HCT116 (cell line): ENCODE data around the gene CELF1. TPM values are rescaled to one million over a fixed set of nuclear protein-coding genes. Genes with fewer than 3 reads are reported as not detected.

ENCODE experiments used
- ATAC-seq: fragments of 200-7000 bp; cut with Tn5 transposase; 2 replicates; pipeline ENCODE4 v1.9.1; 2020; ENCODE audit warnings: mild to moderate bottlenecking, moderate library complexity
- BruUV-seq: library from RNA; stranded (reverse); fragments of 400-500 nt; replicated peaks from 2 replicates; lab custom pipeline; 2021; lab: Mats Ljungman, UMichigan
- CTCF ChIA-PET: fragments of 300-600 bp; sonication (Branson Sonifier 250); formaldehyde crosslinking; loops from one replicate; lab custom pipeline; 2021; ENCODE audit warnings: antibody characterized with exemption; lab: Charles Lee
- POLR2A ChIA-PET: fragments of 300-600, 350-600 bp; sonication (Branson Sonifier 250); formaldehyde crosslinking; loops from one replicate; lab custom pipeline; 2021; ENCODE audit warnings: antibody characterized with exemption; lab: Charles Lee
- RAD21 ChIA-PET, 2 experiments: fragments of 300-600 bp; sonication (Branson Sonifier 250); formaldehyde crosslinking; loops; one replicate each; lab custom pipeline; 2023; ENCODE audit warnings: low total read pairs in 2 of 2; ENCODE audit not compliant: uncharacterized antibody in 2 of 2, unreplicated experiment in 2 of 2, low non-redundant PET in 1 of 2; lab: Charles Lee
- DNase-seq: peaks from one replicate; pipeline ENCODE4 v3.0.0-alpha.2; 2010; ENCODE audit warnings: low read depth, low spot score
- H2AFZ ChIP-seq: fragments of 200-600 bp; shearing (Covaris generic), sonication (generic); 2 replicates; pipeline ENCODE4 v1.6.1; 2017; ENCODE audit warnings: low read depth, mixed run types, mixed read lengths, antibody characterized with exemption, low read length; ENCODE audit not compliant: poor library complexity, severe bottlenecking
- H3K27ac ChIP-seq: 2 replicates; pipeline ENCODE4 v1.5.1; 2012; ENCODE audit warnings: low read depth, low read length
- H3K27me3 ChIP-seq: fragments of 200-600 bp; sonication (generic); 2 replicates; pipeline ENCODE4 v1.6.1; 2016; ENCODE audit warnings: mixed run types, low read length, mixed read lengths; ENCODE audit not compliant: insufficient read depth
- H3K36me3 ChIP-seq, 2 experiments: fragments of 200-500 bp in 1 of 2; fragments of 200-600 bp in 1 of 2; sonication (Bioruptor generic) in 1 of 2; sonication (generic) in 1 of 2; 2 replicates each; pipeline versions ENCODE4 v1.5.1 to v1.6.1; 2014 to 2016; ENCODE audit warnings: low read length in 2 of 2, inconsistent platforms in 1 of 2, mixed read lengths in 1 of 2, mixed run types in 1 of 2; ENCODE audit not compliant: insufficient read depth in 2 of 2, control insufficient read depth in 1 of 2
- H3K4me1 ChIP-seq, 2 experiments: fragments of 200-600 bp in 1 of 2; sonication (generic) in 1 of 2; 2 replicates each; pipeline versions ENCODE4 v1.5.1 to v1.6.1; 2012 to 2017; ENCODE audit warnings: low read length in 2 of 2, inconsistent platforms in 1 of 2, mild to moderate bottlenecking in 1 of 2, mixed read lengths in 1 of 2, mixed run types in 1 of 2, moderate library complexity in 1 of 2; ENCODE audit not compliant: insufficient read depth in 2 of 2, control insufficient read depth in 1 of 2
- H3K4me2 ChIP-seq: fragments of 200-600 bp; sonication (generic); 2 replicates; pipeline ENCODE4 v1.6.1; 2017; ENCODE audit warnings: mixed run types, low read length, mixed read lengths
- H3K4me3 ChIP-seq, 2 experiments: fragments of 200-600 bp in 1 of 2; sonication (generic) in 1 of 2; replicated peaks in 1 of 2; 2 replicates each; pipeline ENCODE4 v1.5.1; 2011 to 2016; ENCODE audit warnings: low read length in 2 of 2, control low read depth in 1 of 2, low read depth in 1 of 2, mild to moderate bottlenecking in 1 of 2, mixed read lengths in 1 of 2, mixed run types in 1 of 2
- H3K79me2 ChIP-seq: fragments of 200-600 bp; sonication (generic); 2 replicates; pipeline ENCODE4 v1.6.1; 2017; ENCODE audit warnings: mild to moderate bottlenecking, mixed run types, low read length, moderate library complexity, mixed read lengths; ENCODE audit not compliant: insufficient read depth
- H3K9ac ChIP-seq: fragments of 200-600 bp; sonication (generic); 2 replicates; pipeline ENCODE4 v1.6.1; 2016; ENCODE audit warnings: low read length, mixed read lengths
- H3K9me2 ChIP-seq: fragments of 200-600 bp; sonication (generic), shearing (Covaris generic); 2 replicates; pipeline ENCODE4 v1.6.1; 2017; ENCODE audit warnings: mixed run types, mild to moderate bottlenecking, moderate library complexity; ENCODE audit not compliant: insufficient read depth
- H3K9me3 ChIP-seq, 2 experiments: fragments of 200-500 bp in 1 of 2; fragments of 200-600 bp in 1 of 2; sonication (Bioruptor generic) in 1 of 2; sonication (generic) in 1 of 2; 2 replicates each; pipeline ENCODE4 v1.6.1; 2014 to 2017; ENCODE audit warnings: low read length in 2 of 2, mixed read lengths in 2 of 2, inconsistent platforms in 1 of 2, low read depth in 1 of 2, mild to moderate bottlenecking in 1 of 2, mixed run types in 1 of 2, moderate library complexity in 1 of 2; ENCODE audit not compliant: control insufficient read depth in 1 of 2, insufficient read depth in 1 of 2
- H4K20me1 ChIP-seq: fragments of 200-600 bp; sonication (generic), shearing (Covaris generic); 2 replicates; pipeline ENCODE4 v1.6.1; 2017; ENCODE audit warnings: mixed run types, mild to moderate bottlenecking, moderate library complexity; ENCODE audit not compliant: insufficient read depth
- EZH2 ChIP-seq: fragments of 200-600 bp; sonication (generic); IDR thresholded peaks from 2 replicates; pipeline ENCODE4 v1.6.1; 2017; ENCODE audit warnings: antibody characterized with exemption, mixed run types
- FOSL1 ChIP-seq: IDR thresholded peaks from 2 replicates; pipeline ENCODE4 v1.6.1; 2012; ENCODE audit warnings: low read depth
- POLR2A ChIP-seq: IDR thresholded peaks from 2 replicates; pipeline ENCODE4 v1.7.0; 2011; ENCODE audit warnings: borderline replicate concordance; ENCODE audit not compliant: insufficient read depth, insufficient read length; ENCODE audit errors: extremely low read depth
- SIN3A ChIP-seq: IDR thresholded peaks from 2 replicates; pipeline ENCODE4 v1.6.1; 2012; ENCODE audit warnings: low read depth
- SRF ChIP-seq: IDR thresholded peaks from 2 replicates; pipeline ENCODE4 v1.6.1; 2012; ENCODE audit warnings: low read depth
- TCF7L2 ChIP-seq: IDR thresholded peaks from 2 replicates; pipeline ENCODE4 v1.7.0; 2011; ENCODE audit warnings: borderline replicate concordance, inconsistent platforms; ENCODE audit not compliant: insufficient read depth, insufficient read length; ENCODE audit errors: extremely low read depth
- YY1 ChIP-seq: IDR thresholded peaks from 2 replicates; pipeline ENCODE4 v1.6.1; 2011; ENCODE audit warnings: low read length, low read depth, moderate library complexity, mild to moderate bottlenecking; ENCODE audit not compliant: insufficient replicate concordance; ENCODE audit errors: extremely low read depth
- ZFX ChIP-seq: fragments of 450-650 bp; IDR thresholded peaks from 2 replicates; pipeline ENCODE4 v1.6.1; 2017
- ZNF274 ChIP-seq: fragments of 200-500 bp; sonication (Bioruptor generic); IDR thresholded peaks from 2 replicates; pipeline ENCODE4 v1.6.1; 2014; ENCODE audit warnings: mild to moderate bottlenecking, low read depth, low read length, inconsistent platforms
- intact Hi-C: fragments of 100-400 bp; cut with micrococcal nuclease; formaldehyde crosslinking; loops from 2 replicates; pipeline ENCODE4 v1.10.0; 2022
- total RNA-seq: library from RNA; stranded (reverse); gene quantifications from one replicate; pipeline ENCODE4 v1.2.1, GENCODE V29; 2021; ENCODE audit not compliant: unreplicated experiment
- TF ChIP-seq, protein P1 (sequence below): IDR thresholded peaks from 2 replicates; pipeline ENCODE4 v1.6.1; 2011; ENCODE audit warnings: mild to moderate bottlenecking, low read length, moderate library complexity; ENCODE audit not compliant: insufficient replicate concordance; ENCODE audit errors: extremely low read depth
- TF ChIP-seq, protein P2 (sequence below): IDR thresholded peaks from 2 replicates; pipeline ENCODE4 v1.6.1; 2012; ENCODE audit warnings: low read depth
- TF ChIP-seq, protein P3 (sequence below), 3 experiments: fragments of 200-600 bp in 1 of 3; sonication (generic) in 1 of 3; IDR thresholded peaks in 2 of 3; conservative IDR thresholded peaks in 1 of 3; 2 replicates each; pipeline ENCODE4 v1.5.1; 2012 to 2017; ENCODE audit warnings: low read depth in 2 of 3, low read length in 2 of 3, antibody characterized with exemption in 1 of 3, borderline replicate concordance in 1 of 3, control low read depth in 1 of 3, mild to moderate bottlenecking in 1 of 3, mixed read lengths in 1 of 3, mixed run types in 1 of 3, moderate library complexity in 1 of 3; ENCODE audit not compliant: insufficient read depth in 1 of 3
- TF ChIP-seq, protein P4 (sequence below): IDR thresholded peaks from 2 replicates; pipeline ENCODE4 v1.6.1; 2012

Gene CELF1
- total RNA-seq, 1 experiment from 2014 or later = 133 TPM

DNA sequence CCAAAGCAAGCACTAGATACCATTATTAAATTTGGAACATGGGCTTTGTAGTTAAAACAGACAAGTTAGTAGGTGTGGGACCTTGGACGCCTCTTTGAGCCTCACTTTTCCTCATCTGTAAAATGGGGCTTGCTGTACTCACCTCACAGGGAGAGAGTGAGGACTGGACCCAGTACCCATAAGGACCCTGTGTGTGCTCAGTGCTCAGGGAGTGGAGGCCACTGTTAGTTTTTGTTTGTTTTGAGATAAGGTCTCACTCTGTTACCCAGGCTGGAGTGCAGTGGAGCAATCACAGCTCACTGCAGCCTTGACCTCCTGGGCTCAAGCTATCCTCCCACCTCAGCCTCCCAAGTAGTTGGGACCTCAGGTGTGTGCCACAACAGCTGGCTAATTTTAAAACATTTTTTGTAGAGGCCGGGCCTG lies 112.9 kb downstream of the CELF1 start:
- no peaks in the 10 kb centered on the region for H3K27me3 ChIP-seq
- no peaks in the 10 kb centered on the region for H3K9me2 ChIP-seq
- no peaks in the 10 kb centered on the region for H3K4me1 ChIP-seq
- intact Hi-C loops = no loop called here
- no peak overlapping the region for H3K9ac ChIP-seq
- no peaks in the 10 kb centered on the region for H3K36me3 ChIP-seq
- H3K4me3 ChIP-seq = no peak overlapping the region
- TF ChIP-seq, protein P1, sequence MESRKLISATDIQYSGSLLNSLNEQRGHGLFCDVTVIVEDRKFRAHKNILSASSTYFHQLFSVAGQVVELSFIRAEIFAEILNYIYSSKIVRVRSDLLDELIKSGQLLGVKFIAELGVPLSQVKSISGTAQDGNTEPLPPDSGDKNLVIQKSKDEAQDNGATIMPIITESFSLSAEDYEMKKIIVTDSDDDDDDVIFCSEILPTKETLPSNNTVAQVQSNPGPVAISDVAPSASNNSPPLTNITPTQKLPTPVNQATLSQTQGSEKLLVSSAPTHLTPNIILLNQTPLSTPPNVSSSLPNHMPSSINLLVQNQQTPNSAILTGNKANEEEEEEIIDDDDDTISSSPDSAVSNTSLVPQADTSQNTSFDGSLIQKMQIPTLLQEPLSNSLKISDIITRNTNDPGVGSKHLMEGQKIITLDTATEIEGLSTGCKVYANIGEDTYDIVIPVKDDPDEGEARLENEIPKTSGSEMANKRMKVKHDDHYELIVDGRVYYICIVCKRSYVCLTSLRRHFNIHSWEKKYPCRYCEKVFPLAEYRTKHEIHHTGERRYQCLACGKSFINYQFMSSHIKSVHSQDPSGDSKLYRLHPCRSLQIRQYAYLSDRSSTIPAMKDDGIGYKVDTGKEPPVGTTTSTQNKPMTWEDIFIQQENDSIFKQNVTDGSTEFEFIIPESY = no peak
- TF ChIP-seq FOSL1 = no peak
- no peak for TF ChIP-seq POLR2A
- TF ChIP-seq, protein P2, sequence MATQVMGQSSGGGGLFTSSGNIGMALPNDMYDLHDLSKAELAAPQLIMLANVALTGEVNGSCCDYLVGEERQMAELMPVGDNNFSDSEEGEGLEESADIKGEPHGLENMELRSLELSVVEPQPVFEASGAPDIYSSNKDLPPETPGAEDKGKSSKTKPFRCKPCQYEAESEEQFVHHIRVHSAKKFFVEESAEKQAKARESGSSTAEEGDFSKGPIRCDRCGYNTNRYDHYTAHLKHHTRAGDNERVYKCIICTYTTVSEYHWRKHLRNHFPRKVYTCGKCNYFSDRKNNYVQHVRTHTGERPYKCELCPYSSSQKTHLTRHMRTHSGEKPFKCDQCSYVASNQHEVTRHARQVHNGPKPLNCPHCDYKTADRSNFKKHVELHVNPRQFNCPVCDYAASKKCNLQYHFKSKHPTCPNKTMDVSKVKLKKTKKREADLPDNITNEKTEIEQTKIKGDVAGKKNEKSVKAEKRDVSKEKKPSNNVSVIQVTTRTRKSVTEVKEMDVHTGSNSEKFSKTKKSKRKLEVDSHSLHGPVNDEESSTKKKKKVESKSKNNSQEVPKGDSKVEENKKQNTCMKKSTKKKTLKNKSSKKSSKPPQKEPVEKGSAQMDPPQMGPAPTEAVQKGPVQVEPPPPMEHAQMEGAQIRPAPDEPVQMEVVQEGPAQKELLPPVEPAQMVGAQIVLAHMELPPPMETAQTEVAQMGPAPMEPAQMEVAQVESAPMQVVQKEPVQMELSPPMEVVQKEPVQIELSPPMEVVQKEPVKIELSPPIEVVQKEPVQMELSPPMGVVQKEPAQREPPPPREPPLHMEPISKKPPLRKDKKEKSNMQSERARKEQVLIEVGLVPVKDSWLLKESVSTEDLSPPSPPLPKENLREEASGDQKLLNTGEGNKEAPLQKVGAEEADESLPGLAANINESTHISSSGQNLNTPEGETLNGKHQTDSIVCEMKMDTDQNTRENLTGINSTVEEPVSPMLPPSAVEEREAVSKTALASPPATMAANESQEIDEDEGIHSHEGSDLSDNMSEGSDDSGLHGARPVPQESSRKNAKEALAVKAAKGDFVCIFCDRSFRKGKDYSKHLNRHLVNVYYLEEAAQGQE = no peak
- no peak for TF ChIP-seq ZNF274
- TF ChIP-seq YY1 = no peak
- TF ChIP-seq SRF = no peak
- no peak for TF ChIP-seq ZFX
- TF ChIP-seq EZH2 = no peak
- TF ChIP-seq, protein P3, sequence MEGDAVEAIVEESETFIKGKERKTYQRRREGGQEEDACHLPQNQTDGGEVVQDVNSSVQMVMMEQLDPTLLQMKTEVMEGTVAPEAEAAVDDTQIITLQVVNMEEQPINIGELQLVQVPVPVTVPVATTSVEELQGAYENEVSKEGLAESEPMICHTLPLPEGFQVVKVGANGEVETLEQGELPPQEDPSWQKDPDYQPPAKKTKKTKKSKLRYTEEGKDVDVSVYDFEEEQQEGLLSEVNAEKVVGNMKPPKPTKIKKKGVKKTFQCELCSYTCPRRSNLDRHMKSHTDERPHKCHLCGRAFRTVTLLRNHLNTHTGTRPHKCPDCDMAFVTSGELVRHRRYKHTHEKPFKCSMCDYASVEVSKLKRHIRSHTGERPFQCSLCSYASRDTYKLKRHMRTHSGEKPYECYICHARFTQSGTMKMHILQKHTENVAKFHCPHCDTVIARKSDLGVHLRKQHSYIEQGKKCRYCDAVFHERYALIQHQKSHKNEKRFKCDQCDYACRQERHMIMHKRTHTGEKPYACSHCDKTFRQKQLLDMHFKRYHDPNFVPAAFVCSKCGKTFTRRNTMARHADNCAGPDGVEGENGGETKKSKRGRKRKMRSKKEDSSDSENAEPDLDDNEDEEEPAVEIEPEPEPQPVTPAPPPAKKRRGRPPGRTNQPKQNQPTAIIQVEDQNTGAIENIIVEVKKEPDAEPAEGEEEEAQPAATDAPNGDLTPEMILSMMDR (IDR thresholded peaks at IDR 0.05 in 2 of 3, conservative IDR thresholded peaks at IDR 0.05 in 1 of 3; ENCODE audit: borderline replicate concordance in 1 of 3, insufficient read depth in 1 of 3, low read depth in 2 of 3, low read length in 2 of 3) = no peak
- TF ChIP-seq SIN3A = no peak
- TF ChIP-seq, protein P4, sequence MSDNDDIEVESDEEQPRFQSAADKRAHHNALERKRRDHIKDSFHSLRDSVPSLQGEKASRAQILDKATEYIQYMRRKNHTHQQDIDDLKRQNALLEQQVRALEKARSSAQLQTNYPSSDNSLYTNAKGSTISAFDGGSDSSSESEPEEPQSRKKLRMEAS = no peak
- TF ChIP-seq TCF7L2 = no peak
- TF ChIP-seq, all 23 proteins: peak for 0
- Histone ChIP-seq H3K79me2 (no peaks in the 10 kb centered on the region), H3K9me3 (no peaks in the 10 kb centered on the region), H2AFZ (no peak overlapping the region), H3K27ac (no peak overlapping the region), H4K20me1 (no peaks in the 10 kb centered on the region), H3K4me2 (no peak overlapping the region)
- ChIA-PET RAD21 (no interaction called here), CTCF (no interaction called here), POLR2A (no interaction called here)
- BruUV-seq = no TSS peak
- ATAC-seq (no peak), DNase-seq (no peak)
